HT1080 (cell line): ENCODE results near the gene NCBP2L. TPM values are rescaled to one million over a fixed set of nuclear protein-coding genes. Genes with fewer than 3 reads are reported as not detected.

ENCODE experiments used
- DNase-seq: peaks from one replicate; pipeline ENCODE4 v3.0.0-alpha.2; 2015; ENCODE audit warnings: low read depth
- total RNA-seq: library from RNA; depleted of rRNA; stranded (reverse); fragments of >200 nt; shearing (Covaris generic); gene quantifications from 2 replicates; pipeline ENCODE4 v1.2.3, GENCODE V29; 2014

Gene NCBP2L
- total RNA-seq, 1 experiment from 2014 or later = not detected

DNA sequence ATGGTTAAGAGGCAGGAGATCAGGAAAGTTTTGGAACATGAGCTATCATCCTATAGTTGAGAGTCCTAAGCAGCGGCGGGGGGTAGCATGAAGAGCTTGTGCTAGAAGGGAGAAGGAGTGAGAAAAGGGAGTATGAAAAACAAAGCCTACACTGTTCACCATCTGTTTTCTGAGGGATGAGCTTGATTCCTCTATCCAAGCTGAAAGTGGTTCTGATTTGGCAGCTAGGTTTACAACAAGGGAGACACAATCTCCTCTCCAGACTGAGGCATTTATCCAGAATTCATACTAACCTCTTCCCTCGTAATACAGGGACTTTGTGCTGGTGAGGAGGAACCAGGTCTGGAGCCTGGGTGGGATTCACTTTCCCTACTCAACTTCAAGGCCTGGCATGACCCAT is 25.5 kb upstream of the NCBP2L start:
- DNase-seq = no peak

DNA sequence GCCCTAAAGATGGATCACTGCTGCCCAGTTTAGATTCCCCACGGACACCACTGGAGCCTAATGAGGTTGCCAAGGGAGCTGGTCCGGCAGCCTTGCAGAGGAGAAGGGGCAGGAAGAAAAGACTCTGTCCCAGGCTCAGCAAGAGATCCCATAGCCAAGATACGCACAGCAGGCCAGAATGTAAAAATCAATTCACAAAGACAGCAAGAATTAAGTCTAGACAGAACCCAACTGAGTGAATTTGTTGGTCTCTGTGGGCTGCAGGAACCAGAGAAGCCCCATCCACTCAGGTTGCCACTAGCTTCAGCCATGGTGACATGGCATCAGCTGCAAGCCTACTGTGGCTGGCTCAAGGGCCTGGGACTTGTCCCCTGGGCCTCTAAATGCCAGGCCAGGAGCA is 24.8 kb upstream of the NCBP2L start:
- DNase-seq = no peak

DNA sequence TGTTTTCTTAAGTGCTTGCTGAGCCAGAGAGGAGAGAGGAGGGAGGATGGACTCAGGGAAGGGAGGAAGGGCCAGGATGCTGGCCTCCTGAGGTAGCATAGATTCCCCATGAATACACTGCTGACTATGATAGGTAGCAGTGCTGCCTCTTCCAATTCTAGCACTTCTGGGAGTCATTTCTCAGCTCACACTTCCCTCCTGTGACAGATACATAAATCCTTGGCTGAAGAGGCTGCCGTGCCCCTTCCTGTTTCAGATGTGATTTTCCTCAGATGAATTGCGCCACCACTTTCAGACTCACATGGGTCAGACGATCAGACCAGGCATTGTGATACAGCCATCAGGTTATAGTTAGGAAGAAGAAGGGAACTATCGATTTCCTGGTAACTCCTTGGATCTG is 24.3 kb upstream of the NCBP2L start:
- DNase-seq = no peak

DNA sequence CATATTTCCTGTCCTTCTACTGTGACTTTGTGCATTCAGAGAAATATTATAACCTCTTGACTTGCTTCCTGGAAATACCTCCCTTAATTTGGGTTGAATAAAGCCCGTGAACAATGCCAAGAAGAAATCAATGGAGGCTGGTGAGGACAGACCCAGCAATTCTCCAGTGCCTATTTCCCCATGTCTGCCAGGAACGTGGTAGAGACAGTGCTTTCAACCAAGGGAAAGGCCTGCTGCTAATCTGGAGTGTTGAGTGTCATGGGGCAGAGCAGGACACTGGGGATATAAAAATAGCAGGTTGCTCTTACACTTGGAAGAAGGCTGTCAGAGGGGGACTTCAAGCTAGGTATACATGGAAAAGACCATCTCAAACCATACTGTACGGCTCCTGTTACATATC is 21.8 kb upstream of the NCBP2L start:
- no peak for DNase-seq

DNA sequence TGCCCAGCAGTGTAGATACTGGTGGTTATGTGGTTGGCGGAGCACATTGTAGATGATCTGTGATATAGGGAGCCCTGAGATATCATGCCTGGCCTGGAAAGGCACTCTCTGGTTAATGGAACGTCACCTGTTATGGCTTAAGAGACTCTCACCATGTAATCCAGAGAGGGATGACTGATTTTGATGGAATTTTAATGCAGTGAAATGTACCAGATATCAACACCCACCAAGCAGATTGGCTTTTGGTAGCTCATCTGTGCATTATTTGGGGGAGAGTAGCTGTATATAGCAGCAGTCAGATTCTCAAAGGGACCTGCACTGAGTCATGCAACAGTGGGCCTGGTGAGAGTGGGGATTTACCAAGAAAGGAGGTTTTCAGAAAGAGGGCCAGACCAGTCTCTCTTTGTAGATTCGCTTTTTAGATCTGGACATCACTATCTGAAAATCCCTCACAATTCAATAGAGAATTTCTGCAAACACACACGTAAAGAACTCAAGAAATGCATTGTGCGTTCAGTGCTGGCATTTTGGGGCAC is 19.2 kb upstream of the NCBP2L start:
- no peak for DNase-seq

DNA sequence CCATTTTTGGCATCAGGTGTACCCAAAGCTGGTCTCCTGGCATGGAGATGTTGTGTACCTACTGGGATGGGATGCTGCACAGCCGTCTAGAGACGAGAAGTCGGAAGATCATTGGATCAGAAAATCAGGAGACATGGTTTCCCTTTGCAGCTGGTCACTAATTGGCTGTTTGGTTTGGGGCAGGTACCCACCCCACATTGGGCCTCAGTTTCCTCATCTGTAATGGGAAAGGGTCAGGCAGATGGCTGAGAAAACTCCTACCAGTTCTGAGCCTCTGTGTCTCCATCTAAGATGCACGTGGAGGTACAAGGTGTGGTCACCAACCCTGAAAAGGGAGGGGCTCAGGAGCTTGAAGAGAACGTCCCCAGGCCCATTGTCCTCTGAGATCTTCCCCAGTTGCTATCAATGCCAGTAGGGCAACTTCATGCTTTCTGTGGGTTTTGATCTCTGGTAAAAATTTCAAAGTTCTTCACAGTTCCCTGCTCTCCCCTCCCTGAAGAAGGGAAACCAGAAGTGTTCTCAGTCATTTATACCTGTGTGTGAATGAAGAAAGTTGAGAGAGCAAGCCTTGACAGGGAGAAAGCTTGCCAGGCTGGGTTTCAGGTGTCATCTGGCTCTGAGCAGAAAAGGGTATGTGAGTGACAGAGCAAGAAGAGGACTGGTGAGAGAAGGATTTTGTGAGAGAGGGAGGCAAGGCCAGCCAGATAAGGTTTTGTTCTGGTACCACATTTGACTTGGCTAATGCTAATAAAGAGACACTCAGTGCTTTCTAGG is 17.0 kb upstream of the NCBP2L start:
- no peak for DNase-seq

DNA sequence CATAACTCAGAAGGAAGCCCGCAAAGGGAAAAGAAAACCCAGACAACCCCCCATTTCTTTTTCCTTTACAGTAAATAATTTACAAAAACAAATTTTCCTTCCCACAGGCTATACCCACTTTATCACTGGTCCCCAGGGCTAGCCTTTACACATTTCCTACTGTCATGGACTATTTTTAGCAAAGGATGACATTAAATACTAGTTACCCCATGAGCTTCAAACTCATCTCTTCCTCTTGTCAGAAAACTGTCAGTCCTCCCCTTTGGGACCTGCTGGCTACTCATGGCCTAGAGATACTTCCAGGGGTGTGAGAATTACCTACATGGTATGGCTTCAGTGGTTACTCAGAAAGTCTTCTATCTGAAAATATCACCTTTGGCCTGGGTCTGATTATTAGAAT is 13.9 kb upstream of the NCBP2L start:
- DNase-seq = no peak

DNA sequence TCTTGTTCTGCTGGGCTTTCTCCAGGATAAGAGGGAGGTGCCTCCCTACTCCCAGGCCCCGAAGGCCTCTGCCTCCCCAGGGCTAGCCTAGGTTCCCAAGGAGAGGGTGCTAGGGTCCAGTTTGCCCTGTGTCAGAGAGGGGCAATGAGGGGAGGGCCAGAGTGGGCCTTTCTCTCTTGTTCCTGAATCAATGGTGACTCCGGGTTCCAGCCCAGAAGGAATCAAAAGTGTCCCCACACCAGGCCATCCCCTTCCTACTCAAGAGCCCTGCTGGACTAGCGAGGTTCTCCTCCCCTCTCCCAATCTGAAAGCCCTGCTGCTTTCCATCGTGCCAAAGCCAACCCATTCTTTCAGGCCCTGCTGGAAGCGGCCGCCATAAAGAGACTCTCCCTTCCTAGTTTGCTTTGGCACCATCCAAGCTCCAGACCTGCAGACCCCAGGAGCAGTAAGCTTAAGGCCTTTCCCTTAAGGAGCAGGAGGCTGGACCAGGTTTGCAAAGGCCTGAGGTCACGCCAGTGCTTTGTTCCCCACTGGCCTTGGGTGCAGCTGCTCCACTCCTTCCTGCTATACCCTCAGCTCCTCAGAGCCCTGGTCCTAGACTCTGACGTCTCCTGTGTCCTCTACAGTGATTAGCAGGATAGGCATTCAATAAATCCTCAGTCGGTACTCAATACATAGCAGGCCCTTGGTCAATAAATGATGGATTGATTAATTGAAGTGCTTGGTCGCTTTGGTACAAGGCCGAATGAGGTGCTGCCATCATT is 12.5 kb upstream of the NCBP2L start:
- no peak for DNase-seq

DNA sequence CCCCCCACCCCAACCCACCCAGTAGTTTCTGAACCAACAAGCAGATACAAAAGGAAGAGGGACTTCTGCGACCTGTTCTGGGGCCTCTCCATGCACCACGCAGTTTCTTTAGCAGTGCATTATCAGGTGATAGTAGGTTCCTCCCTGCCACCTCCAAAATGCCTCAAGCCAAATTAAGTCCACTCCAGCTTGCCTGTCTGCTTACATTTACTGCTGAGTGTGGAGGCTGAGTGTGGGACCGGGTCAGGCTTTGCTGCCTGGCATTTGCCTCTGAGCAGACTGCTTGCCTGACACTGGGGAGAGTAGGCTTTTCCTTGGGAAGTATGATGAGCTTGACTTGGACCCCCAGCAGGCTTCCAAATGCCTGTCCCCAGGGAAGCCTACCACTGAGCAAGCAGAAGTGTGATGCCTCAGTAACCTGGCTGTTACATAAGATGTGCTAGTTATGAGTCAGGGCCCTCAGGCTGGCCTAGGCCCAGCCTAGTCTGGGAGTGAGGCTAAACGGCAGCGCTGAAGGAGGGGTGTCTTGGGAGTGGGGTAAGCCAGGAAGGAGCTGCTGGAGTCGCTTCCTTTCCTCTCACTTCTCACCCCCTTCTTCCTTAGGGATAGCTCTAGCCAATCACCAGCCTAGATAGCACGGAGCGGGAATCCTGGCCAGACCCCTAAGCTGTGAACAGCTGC is 10.9 kb upstream of the NCBP2L start:
- peak; percentile 1 for DNase-seq

DNA sequence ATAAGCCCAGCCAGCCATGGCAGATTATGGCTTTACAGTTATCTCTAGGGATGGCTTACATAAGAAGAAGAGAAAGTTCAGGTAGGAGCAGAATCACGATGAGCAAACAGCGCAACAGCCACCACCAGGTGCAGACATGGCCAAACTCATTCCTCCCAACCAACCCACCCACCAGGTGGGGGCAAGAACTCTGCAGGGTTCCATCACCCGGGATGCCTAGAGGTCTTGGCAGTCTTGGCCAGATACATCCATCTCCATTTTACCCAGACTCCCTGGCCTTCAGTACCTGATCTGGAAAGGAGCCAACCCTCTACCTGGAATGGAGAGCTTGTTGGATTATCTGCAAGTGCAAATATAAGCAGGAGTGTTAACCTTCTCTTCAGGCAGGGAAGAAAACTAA is 9.5 kb upstream of the NCBP2L start:
- no peak for DNase-seq

DNA sequence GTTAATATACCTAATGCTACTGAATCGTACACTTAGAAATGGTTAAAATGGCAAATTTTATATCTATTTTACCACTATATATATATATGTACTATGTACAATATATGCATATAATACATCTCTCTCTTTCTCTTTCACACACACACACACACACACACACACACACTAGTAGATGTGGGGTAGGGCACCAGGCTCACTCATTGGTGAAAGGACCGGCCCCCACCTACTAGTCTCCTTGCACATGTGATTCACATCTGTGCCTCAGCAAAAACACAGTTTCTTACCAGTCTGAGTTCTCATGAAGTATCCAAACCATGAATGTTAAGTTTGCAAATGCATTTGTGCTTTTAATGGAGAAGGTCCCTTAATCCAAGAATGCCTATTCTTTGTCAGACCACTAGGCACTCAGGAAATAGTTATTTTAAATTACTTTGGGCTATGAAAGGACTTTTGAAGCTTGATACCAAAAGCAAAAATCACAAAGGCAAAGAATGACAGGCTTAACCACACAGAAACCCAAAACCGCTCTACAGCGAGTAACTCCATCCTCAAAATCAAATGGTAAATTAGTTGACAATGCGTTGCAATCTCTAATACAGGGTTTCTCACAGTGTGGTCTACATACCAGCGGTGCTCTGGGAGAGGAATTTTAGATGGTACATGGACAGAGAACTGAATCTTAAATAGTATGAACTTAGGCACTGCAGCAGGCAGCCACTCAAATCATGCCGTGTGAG is 7.8 kb upstream of the NCBP2L start:
- no peak for DNase-seq

DNA sequence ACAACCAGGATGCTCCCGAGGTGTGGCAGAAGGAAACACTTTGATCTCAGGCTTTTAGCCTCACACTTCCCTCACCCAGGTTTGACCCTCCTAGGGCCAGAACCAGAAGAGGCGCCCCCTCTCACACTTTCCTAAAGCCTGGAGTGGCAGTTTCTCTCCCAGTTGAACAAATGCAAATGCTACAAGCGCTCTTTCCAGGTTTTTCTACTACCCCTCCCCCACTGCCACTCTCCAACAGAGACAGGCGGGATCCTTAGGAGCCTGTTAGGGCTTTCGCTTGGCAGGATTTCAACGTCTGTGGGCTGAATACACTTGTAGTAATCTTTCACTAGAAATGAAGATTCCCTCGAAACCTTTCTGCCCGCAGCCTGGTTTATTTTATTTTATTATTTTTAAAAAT is 4.3 kb upstream of the NCBP2L start:
- DNase-seq = no peak

DNA sequence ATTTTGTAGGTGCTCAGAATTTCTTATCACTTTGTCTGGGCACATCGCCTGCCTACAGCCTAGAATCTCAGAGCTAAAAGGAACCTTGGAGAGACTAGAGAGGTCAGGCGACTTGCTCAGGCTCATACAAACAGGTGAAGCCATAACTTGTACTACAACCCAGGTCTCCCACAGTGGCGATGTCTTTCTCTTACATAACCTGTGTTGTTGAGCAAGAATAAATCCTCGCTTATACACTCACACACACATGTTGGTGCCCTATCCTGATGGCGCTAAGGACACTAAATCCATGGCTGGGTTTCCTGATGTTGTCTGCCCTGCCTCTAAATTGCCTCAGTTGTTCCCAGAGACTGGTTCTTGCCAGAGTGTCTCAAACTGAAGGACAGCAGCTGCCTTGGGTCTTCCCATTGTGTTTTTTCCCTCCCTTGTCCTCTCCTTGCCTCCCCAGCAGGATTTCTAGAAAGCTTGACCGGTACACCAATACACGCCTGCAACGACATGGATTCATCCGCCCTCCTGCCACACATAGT is 3.6 kb upstream of the NCBP2L start:
- no peak for DNase-seq

DNA sequence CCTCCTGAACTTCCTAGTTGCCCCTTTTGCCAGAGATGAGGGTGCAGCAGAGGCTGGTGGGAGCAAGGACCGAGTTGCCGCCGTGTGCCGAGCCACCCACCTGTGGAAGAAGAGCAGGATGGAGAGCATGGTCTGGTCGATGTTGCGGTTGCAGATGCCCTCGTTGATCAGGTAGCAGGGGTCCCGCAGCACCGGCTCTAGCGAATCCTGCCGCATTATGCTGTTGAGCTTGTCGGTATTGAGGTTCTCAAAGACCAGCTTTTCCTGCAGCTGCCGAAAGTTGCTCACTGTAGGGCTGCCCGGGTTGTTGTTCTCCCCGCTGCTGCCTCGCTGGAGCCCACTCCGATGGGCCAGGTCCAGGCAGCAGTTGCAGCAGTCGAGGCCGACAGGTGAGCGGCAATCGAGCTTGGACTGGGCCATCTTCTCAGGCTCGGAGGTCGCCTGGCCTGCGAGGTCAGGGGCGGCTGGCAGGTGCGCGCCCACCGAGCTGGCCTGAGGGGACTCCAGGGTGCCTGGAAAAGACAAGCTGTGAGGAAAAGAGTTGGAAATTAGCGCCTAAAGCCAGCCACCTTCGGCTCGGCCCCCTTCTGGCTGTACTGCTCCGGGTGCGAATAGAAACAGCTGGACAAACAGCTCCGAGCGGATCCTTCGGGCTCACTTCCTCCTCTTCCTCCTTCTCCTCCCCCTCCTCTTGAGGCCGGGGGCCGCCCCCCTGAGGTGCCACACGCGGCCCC is 2.4 kb upstream of the NCBP2L start:
- no peak for DNase-seq

DNA sequence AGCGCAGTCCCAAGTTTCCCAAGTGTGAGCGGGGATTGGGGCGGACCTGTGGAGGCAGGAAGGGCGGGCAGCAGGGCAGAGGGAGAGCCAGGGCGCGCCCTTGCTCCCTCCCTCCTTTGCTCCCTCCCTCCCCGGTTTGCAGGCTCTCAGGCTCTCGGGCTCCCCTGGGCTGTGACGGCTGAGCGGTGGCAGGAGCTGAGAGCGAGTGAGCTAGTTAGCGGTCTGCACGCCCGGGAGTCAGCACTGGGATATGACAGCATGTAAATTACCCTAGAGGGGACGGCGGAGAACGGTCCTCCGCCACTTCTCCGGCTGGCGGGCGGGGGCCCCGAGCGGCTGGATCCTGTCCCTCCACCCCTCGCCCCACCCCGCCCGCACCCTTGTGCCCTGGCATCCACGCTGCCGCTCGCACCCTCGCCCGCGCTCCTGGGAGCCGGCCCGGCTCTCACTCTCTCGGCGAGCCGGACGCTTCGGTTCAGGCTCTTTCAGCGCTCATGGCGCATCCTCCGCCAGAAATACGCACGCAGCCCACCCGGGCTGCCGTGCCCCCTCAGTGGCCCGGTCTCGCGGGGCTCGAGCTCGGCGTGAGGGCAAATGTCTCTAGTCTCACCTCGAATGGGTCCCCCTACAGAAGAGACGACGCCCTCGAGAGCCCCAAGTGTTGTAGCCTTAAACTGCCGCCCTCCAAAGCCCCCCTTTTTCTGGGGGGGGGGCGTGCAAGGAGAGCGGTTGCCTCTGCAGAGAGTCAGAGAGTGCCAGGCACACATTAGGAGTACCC is 1.6 kb upstream of the NCBP2L start, which contains the start of gene TSC22D3:
Gene TSC22D3 (minus strand): TSS at position 54 of the 778 bp plus-strand sequence. CDS start 368 bp downstream, outside the sequence.
- DNase-seq = peak; percentile 69

DNA sequence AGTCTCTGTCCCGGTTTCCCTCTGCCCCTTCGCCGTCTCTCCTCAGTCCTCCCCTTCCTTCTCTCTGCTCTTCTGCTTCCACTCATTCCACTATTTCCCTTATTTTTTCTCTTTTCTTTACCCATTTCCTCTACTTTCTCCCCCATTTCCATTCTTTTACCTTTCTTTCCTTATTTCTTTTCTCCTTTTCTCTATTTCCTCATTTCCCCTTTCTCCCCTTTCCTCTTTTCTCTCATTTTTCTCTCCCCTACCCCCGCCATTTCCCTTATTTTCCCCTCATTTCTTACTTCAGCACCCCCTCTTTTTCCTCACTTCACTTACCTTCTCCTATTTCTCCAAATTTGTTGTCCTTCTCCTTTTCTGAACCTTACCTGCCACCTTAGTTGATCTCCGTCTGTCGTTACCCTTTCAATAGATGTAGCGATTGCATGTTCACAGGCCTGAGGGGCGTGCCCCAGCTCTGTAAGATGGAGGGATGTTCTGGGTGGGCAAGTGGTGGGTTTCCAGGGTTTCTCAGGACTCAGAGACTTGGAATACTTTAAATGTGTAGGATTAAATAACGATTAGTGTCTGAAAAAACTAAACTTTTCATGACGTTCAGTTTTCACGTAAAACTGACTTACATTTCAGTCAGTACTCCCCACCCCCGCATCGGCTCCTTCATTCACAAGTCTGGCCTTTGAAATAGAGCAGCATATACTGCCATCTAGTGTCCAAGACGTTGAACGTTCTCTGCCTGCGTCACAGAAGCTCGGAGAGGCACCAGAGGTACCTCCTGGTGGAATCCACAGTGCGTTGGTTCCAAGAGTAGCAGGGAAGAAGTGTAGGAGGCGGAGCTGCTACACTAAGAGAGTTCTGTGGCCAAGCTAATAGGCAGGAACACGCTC is 641 bp upstream of the NCBP2L start:
- DNase-seq = peak; percentile 75

DNA sequence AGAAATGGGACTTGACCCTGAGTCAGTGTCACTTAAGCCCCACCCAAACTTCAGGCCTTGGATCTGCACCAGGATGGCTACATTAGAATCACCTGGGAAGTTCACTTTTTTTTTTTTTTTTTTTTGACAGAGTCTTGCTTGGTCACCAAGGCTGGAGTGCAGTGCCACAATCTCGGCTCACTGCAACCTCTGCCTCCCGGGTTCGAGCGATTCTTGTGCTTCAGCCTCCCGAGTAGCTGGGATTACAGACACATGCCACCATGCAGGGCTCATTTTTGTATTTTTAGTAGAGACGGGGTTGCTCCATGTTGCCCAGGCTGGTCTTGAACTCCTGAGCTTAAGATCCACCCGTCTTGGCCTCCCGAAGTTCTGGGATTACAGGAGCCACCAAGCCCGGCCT is 3.0 kb downstream of the NCBP2L start:
- DNase-seq = no peak

DNA sequence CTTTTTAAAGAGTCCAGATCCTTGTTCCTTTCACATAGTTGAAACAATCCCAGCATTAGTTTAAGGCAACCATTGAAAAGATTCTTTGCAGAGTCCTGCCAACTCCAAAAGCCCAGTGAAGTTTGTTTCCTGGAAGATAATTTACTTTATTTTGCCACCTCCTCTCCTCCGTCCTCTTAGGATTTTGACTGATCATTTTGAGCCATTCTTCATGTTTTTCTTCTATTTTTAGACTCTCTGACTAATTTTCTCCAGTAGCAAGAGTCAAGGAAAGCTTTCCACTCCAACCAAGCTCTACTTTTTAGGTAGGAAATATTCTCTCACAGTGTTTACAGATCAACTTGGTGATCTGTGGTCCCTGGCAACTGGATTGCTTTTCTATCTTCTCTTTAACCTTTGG is 10.3 kb downstream of the NCBP2L start:
- no peak for DNase-seq
